HEK293 (cell line): ENCODE data around the gene HOXD10.

Experiments
- CTCF ChIA-PET: fragments of 350-600 bp; formaldehyde crosslinking; extraction: SDS; loops from one replicate; lab custom pipeline; 2021; ENCODE audit warnings: antibody characterized with exemption; lab: Yijun Ruan, JAX
- POLR2A ChIA-PET: fragments of 300-600 bp; formaldehyde crosslinking; extraction: SDS; loops from one replicate; lab custom pipeline; 2020; ENCODE audit warnings: antibody characterized with exemption, inconsistent platforms; lab: Yijun Ruan, JAX
- H3K27ac ChIP-seq: fragments of 200-500 bp; sonication (Bioruptor generic); 2 replicates; pipeline ENCODE4 v1.5.1; 2014; ENCODE audit warnings: low read depth, low read length, control low read depth, inconsistent platforms; ENCODE audit errors: extremely low read depth
- H3K36me3 ChIP-seq, 2 experiments: fragments of 200-500 bp in 1 of 2; sonication (Bioruptor generic) in 1 of 2; 1 replicate in 1 of 2; 2 replicates in 1 of 2; pipeline ENCODE4 v1.5.1; 2014 to 2017; ENCODE audit warnings: inconsistent platforms in 2 of 2, low read length in 2 of 2; ENCODE audit not compliant: control insufficient read depth in 2 of 2, insufficient read depth in 1 of 2
- H3K4me1 ChIP-seq: fragments of 200-500 bp; sonication (Bioruptor generic); 2 replicates; pipeline ENCODE4 v1.5.1; 2014; ENCODE audit warnings: mild to moderate bottlenecking, low read length, inconsistent platforms; ENCODE audit not compliant: control insufficient read depth, insufficient read depth
- H3K4me3 ChIP-seq: 2 replicates; pipeline ENCODE4 v1.5.1; 2011; ENCODE audit warnings: low read depth, mild to moderate bottlenecking, control low read depth, low read length, moderate library complexity
- H3K9me3 ChIP-seq: fragments of 200-500 bp; sonication (Bioruptor generic); 2 replicates; pipeline ENCODE4 v1.5.1; 2014; ENCODE audit warnings: low read depth, low read length, inconsistent platforms; ENCODE audit not compliant: control insufficient read depth, insufficient read depth
- BCL11B ChIP-seq: fragments of 450-650 bp; formaldehyde crosslinking; IDR thresholded peaks from 2 replicates; pipeline ENCODE4 v1.5.1; 2016; ENCODE audit warnings: low read depth, missing biosample characterization, missing genetic modification characterization
- ELK4 ChIP-seq: IDR thresholded peaks from 2 replicates; pipeline ENCODE4 v1.6.1; 2011; ENCODE audit warnings: mild to moderate bottlenecking, low read depth, low read length, borderline replicate concordance
- GLI4 ChIP-seq: fragments of 450-650 bp; formaldehyde crosslinking; IDR thresholded peaks from 2 replicates; pipeline ENCODE4 v1.5.1; 2016; ENCODE audit warnings: missing biosample characterization, missing genetic modification characterization
- INSM2 ChIP-seq: fragments of 450-650 bp; formaldehyde crosslinking; IDR thresholded peaks from 2 replicates; pipeline ENCODE4 v1.5.1; 2016; ENCODE audit warnings: missing biosample characterization, missing genetic modification characterization
- KLF16 ChIP-seq: fragments of 450-650 bp; formaldehyde crosslinking; IDR thresholded peaks from 2 replicates; pipeline ENCODE4 v1.5.1; 2017; ENCODE audit warnings: missing biosample characterization, missing genetic modification characterization
- PBX3 ChIP-seq: sonication (generic); formaldehyde crosslinking; IDR thresholded peaks from 2 replicates; pipeline ENCODE4 v1.8.1; 2022; ENCODE audit warnings: mild to moderate bottlenecking, moderate library complexity, missing genetic modification reagents
- RBAK ChIP-seq: fragments of 450-650 bp; formaldehyde crosslinking; IDR thresholded peaks from 2 replicates; pipeline ENCODE4 v1.5.1; 2016; ENCODE audit warnings: missing biosample characterization, missing genetic modification characterization
- TSHZ1 ChIP-seq: fragments of 450-650 bp; formaldehyde crosslinking; IDR thresholded peaks from 2 replicates; pipeline ENCODE4 v1.5.1; 2016; ENCODE audit warnings: missing biosample characterization, missing genetic modification characterization, borderline replicate concordance
- ZBTB20 ChIP-seq: fragments of 450-650 bp; formaldehyde crosslinking; IDR thresholded peaks from 2 replicates; pipeline ENCODE4 v1.5.1; 2016; ENCODE audit warnings: missing biosample characterization, missing genetic modification characterization
- ZFP3 ChIP-seq: fragments of 450-650 bp; formaldehyde crosslinking; IDR thresholded peaks from 2 replicates; pipeline ENCODE4 v1.5.1; 2016; ENCODE audit warnings: low read depth, missing biosample characterization, missing genetic modification characterization
- ZNF2 ChIP-seq: fragments of 450-650 bp; formaldehyde crosslinking; IDR thresholded peaks from 2 replicates; pipeline ENCODE4 v1.5.1; 2016; ENCODE audit warnings: missing biosample characterization, missing genetic modification characterization
- ZNF362 ChIP-seq: fragments of 450-650 bp; formaldehyde crosslinking; IDR thresholded peaks from 2 replicates; pipeline ENCODE4 v1.5.1; 2016; ENCODE audit warnings: missing biosample characterization, missing genetic modification characterization
- ZNF391 ChIP-seq: fragments of 450-650 bp; formaldehyde crosslinking; IDR thresholded peaks from 2 replicates; pipeline ENCODE4 v1.5.1; 2016; ENCODE audit warnings: low read depth, missing biosample characterization, missing genetic modification characterization, borderline replicate concordance
- ZNF510 ChIP-seq: fragments of 450-650 bp; formaldehyde crosslinking; IDR thresholded peaks from 2 replicates; pipeline ENCODE4 v1.5.1; 2018; ENCODE audit warnings: mild to moderate bottlenecking, missing genetic modification characterization, missing biosample characterization; ENCODE audit not compliant: insufficient replicate concordance
- ZNF513 ChIP-seq: fragments of 450-650 bp; IDR thresholded peaks from 2 replicates; pipeline ENCODE4 v1.5.1; 2018; ENCODE audit warnings: missing biosample characterization, missing genetic modification characterization
- ZNF548 ChIP-seq: fragments of 450-650 bp; formaldehyde crosslinking; IDR thresholded peaks from 2 replicates; pipeline ENCODE4 v1.5.1; 2016; ENCODE audit warnings: missing biosample characterization, missing genetic modification characterization
- ZNF624 ChIP-seq: fragments of 450-650 bp; formaldehyde crosslinking; IDR thresholded peaks from 2 replicates; pipeline ENCODE4 v1.5.1; 2017; ENCODE audit warnings: missing biosample characterization, missing genetic modification characterization
- ZNF629 ChIP-seq: fragments of 450-650 bp; formaldehyde crosslinking; IDR thresholded peaks from 2 replicates; pipeline ENCODE4 v1.5.1; 2017; ENCODE audit warnings: missing biosample characterization, missing genetic modification characterization
- ZNF670 ChIP-seq: fragments of 450-650 bp; formaldehyde crosslinking; IDR thresholded peaks from 2 replicates; pipeline ENCODE4 v1.5.1; 2016; ENCODE audit warnings: missing biosample characterization, missing genetic modification characterization, low read depth
- ZNF747 ChIP-seq: fragments of 450-650 bp; formaldehyde crosslinking; IDR thresholded peaks from 2 replicates; pipeline ENCODE4 v1.5.1; 2016; ENCODE audit warnings: missing biosample characterization, missing genetic modification characterization
- ZNF776 ChIP-seq: fragments of 450-650 bp; formaldehyde crosslinking; IDR thresholded peaks from 2 replicates; pipeline ENCODE4 v1.5.0; 2017; ENCODE audit warnings: missing biosample characterization, missing genetic modification characterization, borderline replicate concordance
- ZNF785 ChIP-seq: fragments of 450-650 bp; formaldehyde crosslinking; IDR thresholded peaks from 2 replicates; pipeline ENCODE4 v1.5.1; 2016; ENCODE audit warnings: missing biosample characterization, missing genetic modification characterization
- ZSCAN18 ChIP-seq: fragments of 450-650 bp; formaldehyde crosslinking; IDR thresholded peaks from 2 replicates; pipeline ENCODE4 v1.5.1; 2016; ENCODE audit warnings: missing biosample characterization, missing genetic modification characterization

The HOXD10 gene

GRCh38 chr2:176106581-176107539 is 9.7 kb upstream of the HOXD10 start, which contains the start of gene HOXD11 (continued):
- TF ChIP-seq ZNF629 (tag by site-specific recombination) = peak; percentile 78
- TF ChIP-seq PBX3 = 0 out of 2 replicates have a peak, but pooled peaks have one; percentile 13
- peak; percentile 45; the same call in 1 of the 2 replicates for TF ChIP-seq ZNF391
- no peak for TF ChIP-seq GLI4 (tag by site-specific recombination)
- no peak for TF ChIP-seq ZNF747 (tag by site-specific recombination)
- TF ChIP-seq KLF16 = peak; percentile 32; the same call in 1 of the 2 replicates
- TF ChIP-seq TSHZ1 (tag by site-specific recombination) = peak; percentile 79
- TF ChIP-seq ZNF362 (tag by site-specific recombination) = no peak
- TF ChIP-seq ZNF2 (tag by site-specific recombination) = peak; percentile 18; the same call in 1 of the 2 replicates
- peak; percentile 53 for TF ChIP-seq ZNF513 (tag by site-specific recombination)
- TF ChIP-seq ZFP3 (tag by site-specific recombination) = no peak
- TF ChIP-seq ZNF510 (tag by site-specific recombination) = no peak
- no peak for TF ChIP-seq ELK4
- peak; percentile 42; the same call in 1 of the 2 replicates for TF ChIP-seq ZBTB20
- TF ChIP-seq ZNF624 (tag by site-specific recombination) = no peak

- no peaks in the 10 kb centered on the region for H3K9me3 ChIP-seq
- peaks cover 6% of the 10 kb centered on the region; the same call in 1 of the 2 replicates for H3K4me1 ChIP-seq
- H3K4me3 ChIP-seq = peak overlapping the region; percentile 74
- ChIA-PET CTCF (interaction anchor here (1.2 kb wide), 1 partner anchor 19 kb away, joined by 7 read pairs; no protein-coding TSS in a partner anchor), POLR2A (interaction anchor here (0.6 to 4.2 kb wide), 6 partner anchors 10 to 1495 kb away, joined by 3 to 75 read pairs (median 4); partner anchors contain the start of gene HOXD13)
- peak overlapping the region; percentile 100 for H3K27ac ChIP-seq
- peaks cover 12 to 40% of the 10 kb centered on the region in 2 experiments for H3K36me3 ChIP-seq
- TF ChIP-seq ZNF548 (tag by site-specific recombination) (no peak), ZNF670 (tag by site-specific recombination) (no peak), INSM2 (no peak), ZNF785 (no peak), BCL11B (tag by site-specific recombination) (no peak), ZSCAN18 (no peak), RBAK (tag by site-specific recombination) (no peak), ZNF776 (tag by site-specific recombination) (no peak)
Measured at GRCh38 chr2:176107731-176108181, 8.8 kb upstream of the HOXD10 start.
